ENCODE results near the gene NSUN3.

GRCh38 chr3:94093151-94093550, 30.3 kb downstream of the NSUN3 start:
- TF ChIP-seq CTCF (IDR thresholded peaks at IDR 0.05) (no peak), POLR2A (IDR thresholded peaks at IDR 0.05) (no peak)

Data from adrenal gland (tissue), 5 donors.